Stomach (tissue), 9 donors: Measurements from ENCODE around the gene MYO5B. TPM values are rescaled to one million over a fixed set of nuclear protein-coding genes. Genes with fewer than 3 reads are reported as not detected.

Experiments
- DNase-seq, 2 donors: peaks; one replicate each; pipeline versions ENCODE4 v3.0.0 to v3.0.0-alpha.2; 2013 to 2019
- H3K27ac ChIP-seq, 5 donors: fragments of 200-600 bp in 4 of 5; sonication (generic) in 4 of 5; one replicate each; pipeline ENCODE4 v1.5.1; 2013 to 2019; ENCODE audit warnings: mild to moderate bottlenecking in 1 of 5, moderate library complexity in 1 of 5
- H3K27me3 ChIP-seq, 3 donors: fragments of 200-600 bp; sonication (generic); one replicate each; pipeline ENCODE4 v1.5.1; 2017 to 2019; ENCODE audit warnings: mixed run types in 1 of 3
- H3K36me3 ChIP-seq, 4 donors: fragments of 200-600 bp; sonication (generic); 1 replicate in 3 of 4; 2 replicates in 1 of 4; pipeline ENCODE4 v1.5.1; 2016 to 2019
- H3K4me1 ChIP-seq, 4 donors: fragments of 200-600 bp; sonication (generic); one replicate each; pipeline ENCODE4 v1.5.1; 2016 to 2019
- H3K4me3 ChIP-seq, 4 donors: fragments of 200-600 bp; sonication (generic) in 3 of 4; one replicate each; pipeline ENCODE4 v1.5.1; 2016 to 2019; ENCODE audit warnings: mild to moderate bottlenecking in 1 of 4
- H3K9me3 ChIP-seq, 4 donors: fragments of 200-600 bp; sonication (generic); one replicate each; pipeline ENCODE4 v1.5.1; 2016 to 2019
- CTCF ChIP-seq, 7 experiments: fragments of 450-650 bp in 4 of 7; fragments of 200-600 bp in 3 of 7; sonication (generic) in 3 of 7; IDR thresholded peaks; one replicate each; pipeline ENCODE4 v1.5.1; 2016 to 2019; ENCODE audit warnings: antibody characterized with exemption in 7 of 7, control low read depth in 2 of 7, mild to moderate bottlenecking in 1 of 7
- EP300 ChIP-seq: sonication (generic); formaldehyde crosslinking; IDR thresholded peaks from one replicate; pipeline ENCODE4 v1.6.1; 2017; ENCODE audit warnings: antibody characterized with exemption
- POLR2A ChIP-seq, 4 donors: fragments of 450-650 bp; IDR thresholded peaks; one replicate each; pipeline ENCODE4 v1.6.1; 2016; ENCODE audit warnings: antibody characterized with exemption in 4 of 4, control low read depth in 2 of 4, mild to moderate bottlenecking in 1 of 4, moderate library complexity in 1 of 4
- POLR2AphosphoS5 ChIP-seq, 3 donors: sonication (generic); formaldehyde crosslinking; IDR thresholded peaks; one replicate each; pipeline ENCODE4 v1.6.1; 2016; ENCODE audit warnings: antibody characterized with exemption in 3 of 3
- WGBS, 5 donors: extraction: QIAGEN DNeasy Blood & Tissue Kit in 3 of 5; methylation state at CpG; one replicate each; pipeline versions ENCODE4 v1.1.5 to v1.1.7; 2013 to 2018; 5-methylcytosine and 5-hydroxymethylcytosine counted together
- intact Hi-C: fragments of 100-400 bp; cut with DNase I; formaldehyde crosslinking; loops from one replicate; pipeline ENCODE4 v1.15.1; 2023; ENCODE audit warnings: low total_unique reads
- polyA plus RNA-seq, 3 donors: library from polyadenylated mRNA; stranded (reverse); fragments of 200-250 nt; gene quantifications; one replicate each; pipeline ENCODE4 v1.2.3, GENCODE V29; 2013
- total RNA-seq, 5 donors: library from RNA; depleted of rRNA; stranded (reverse); fragments of >200 nt; gene quantifications; one replicate each; pipeline versions ENCODE4 v1.1.0 to v1.2.3, GENCODE V29; 2014 to 2016
- donor health status: healthy with polysubstance abuse.
- donor health status: Bipolar disorder and iron deficiency.
- donor health status: healthy.

The MYO5B gene
- total and polyA plus RNA-seq, 8 donors: 13.6 to 224 (median 33.7) TPM

GRCh38 chr18:50022985-50023384 lies 172.0 kb downstream of the MYO5B start:
- no peaks in the 10 kb centered on the region for H3K36me3 ChIP-seq
- no peak for DNase-seq
- H3K9me3 ChIP-seq: peaks cover 0 to 6% (median 0%) of the 10 kb centered on the region in 4 donors
- peaks cover 0 to 5% (median 0%) of the 10 kb centered on the region in 3 donors for H3K27me3 ChIP-seq
- 84 to 100% (median 96%) methylated on average over 3 of the region's 3 CpGs for WGBS, 5 donors
- H3K4me1 ChIP-seq: no peaks in the 10 kb centered on the region
- H3K4me3 ChIP-seq: no peak overlapping the region
- H3K27ac ChIP-seq: no peak overlapping the region
- TF ChIP-seq POLR2AphosphoS5 (IDR thresholded peaks at IDR 0.05): no peak
- no peak for TF ChIP-seq EP300
- no peak for TF ChIP-seq POLR2A (IDR thresholded peaks at IDR 0.05)
- no peak for TF ChIP-seq CTCF (IDR thresholded peaks at IDR 0.05)
- intact Hi-C loops: no loop called here

GRCh38 chr18:50014606-50015005 lies 180.3 kb downstream of the MYO5B start:
- no peaks in the 10 kb centered on the region for H3K36me3 ChIP-seq
- H3K9me3 ChIP-seq: no peaks in the 10 kb centered on the region
- DNase-seq: no peak
- WGBS, 5 donors: 88 to 96% (median 93%) methylated on average over 4 of the region's 4 CpGs
- TF ChIP-seq POLR2A (IDR thresholded peaks at IDR 0.05) (no peak), POLR2AphosphoS5 (IDR thresholded peaks at IDR 0.05) (no peak), EP300 (no peak), CTCF (IDR thresholded peaks at IDR 0.05) (no peak)
- intact Hi-C loops: no loop called here
- no peaks in the 10 kb centered on the region for H3K27me3 ChIP-seq
- peaks cover 7 to 24% (median 16%) of the 10 kb centered on the region in 4 donors for H3K4me1 ChIP-seq
- no peak overlapping the region for H3K4me3 ChIP-seq
- no peak overlapping the region for H3K27ac ChIP-seq

- DNase-seq: no peak
- intact Hi-C loops: no loop called here
- Histone ChIP-seq H3K27ac (no peak overlapping the region), H3K4me1 (peaks cover 7 to 24% (median 16%) of the 10 kb centered on the region in 4 donors), H3K4me3 (no peak overlapping the region), H3K36me3 (no peaks in the 10 kb centered on the region), H3K27me3 (no peaks in the 10 kb centered on the region), H3K9me3 (no peaks in the 10 kb centered on the region)
- no peak for TF ChIP-seq POLR2AphosphoS5 (IDR thresholded peaks at IDR 0.05)
- no peak for TF ChIP-seq CTCF (IDR thresholded peaks at IDR 0.05)
- TF ChIP-seq EP300: no peak
- TF ChIP-seq POLR2A (IDR thresholded peaks at IDR 0.05): no peak
- 82 to 89% (median 84%) methylated on average over 8 of the region's 8 CpGs for WGBS, 5 donors
These were observed 181.4 kb downstream of the MYO5B start for GRCh38 chr18:50013363-50014138.

GRCh38 chr18:50011813-50012435 lies 183.0 kb downstream of the MYO5B start:
- Histone ChIP-seq H3K36me3 (no peaks in the 10 kb centered on the region), H3K4me1 (peaks cover 7 to 24% (median 16%) of the 10 kb centered on the region in 4 donors), H3K4me3 (no peak overlapping the region), H3K9me3 (no peaks in the 10 kb centered on the region), H3K27ac (peak overlapping the region in 4 of 5 donors; percentile 43 to 59 (median 56)), H3K27me3 (no peaks in the 10 kb centered on the region)
- intact Hi-C loops: no loop called here
- 41 to 64% (median 51%) methylated on average over 4 of the region's 4 CpGs for WGBS, 5 donors
- peak in 1 of 2 donors; percentile 51 for DNase-seq
- TF ChIP-seq EP300 (no peak), POLR2A (IDR thresholded peaks at IDR 0.05) (no peak), POLR2AphosphoS5 (IDR thresholded peaks at IDR 0.05) (peak in 2 of 3 donors; percentile 9 to 24)
